Measurements from ENCODE around the gene YKT6.
"Not testable (repeated sequence)": the region's sequence is repeated elsewhere in the genome, so short reads cannot be mapped to it uniquely, and the experiment has no call there.

The YKT6 gene

GRCh38 chr7:44172352-44172751, 28.4 kb upstream of the YKT6 start:
- CTCF ChIA-PET, result interaction anchor here (0.7 to 1.3 kb wide), 2 partner anchors 29 to 68 kb away, joined by 3 read pairs; partner anchors contain the start of gene YKT6
- TF ChIP-seq, protein P1, sequence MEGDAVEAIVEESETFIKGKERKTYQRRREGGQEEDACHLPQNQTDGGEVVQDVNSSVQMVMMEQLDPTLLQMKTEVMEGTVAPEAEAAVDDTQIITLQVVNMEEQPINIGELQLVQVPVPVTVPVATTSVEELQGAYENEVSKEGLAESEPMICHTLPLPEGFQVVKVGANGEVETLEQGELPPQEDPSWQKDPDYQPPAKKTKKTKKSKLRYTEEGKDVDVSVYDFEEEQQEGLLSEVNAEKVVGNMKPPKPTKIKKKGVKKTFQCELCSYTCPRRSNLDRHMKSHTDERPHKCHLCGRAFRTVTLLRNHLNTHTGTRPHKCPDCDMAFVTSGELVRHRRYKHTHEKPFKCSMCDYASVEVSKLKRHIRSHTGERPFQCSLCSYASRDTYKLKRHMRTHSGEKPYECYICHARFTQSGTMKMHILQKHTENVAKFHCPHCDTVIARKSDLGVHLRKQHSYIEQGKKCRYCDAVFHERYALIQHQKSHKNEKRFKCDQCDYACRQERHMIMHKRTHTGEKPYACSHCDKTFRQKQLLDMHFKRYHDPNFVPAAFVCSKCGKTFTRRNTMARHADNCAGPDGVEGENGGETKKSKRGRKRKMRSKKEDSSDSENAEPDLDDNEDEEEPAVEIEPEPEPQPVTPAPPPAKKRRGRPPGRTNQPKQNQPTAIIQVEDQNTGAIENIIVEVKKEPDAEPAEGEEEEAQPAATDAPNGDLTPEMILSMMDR (IDR thresholded peaks at IDR 0.05; ENCODE audit: control extremely low read depth, extremely low read depth, low read depth, missing control alignments), result no peak
- POLR2A ChIA-PET, result no interaction called here
- DNase-seq (ENCODE audit: extremely low spot score), result no peak

- TF ChIP-seq, protein P1 (IDR thresholded peaks at IDR 0.05; ENCODE audit: control extremely low read depth, extremely low read depth, low read depth, missing control alignments), result no peak
- POLR2A ChIA-PET, result no interaction called here
- DNase-seq (ENCODE audit: extremely low spot score), result no peak
- CTCF ChIA-PET, result interaction anchor here (1.1 to 1.3 kb wide), 2 partner anchors 8 to 68 kb away, joined by 3 to 4 read pairs; no protein-coding TSS in a partner anchor
Measured at GRCh38 chr7:44172803-44173424, 27.9 kb upstream of the YKT6 start.

DNA sequence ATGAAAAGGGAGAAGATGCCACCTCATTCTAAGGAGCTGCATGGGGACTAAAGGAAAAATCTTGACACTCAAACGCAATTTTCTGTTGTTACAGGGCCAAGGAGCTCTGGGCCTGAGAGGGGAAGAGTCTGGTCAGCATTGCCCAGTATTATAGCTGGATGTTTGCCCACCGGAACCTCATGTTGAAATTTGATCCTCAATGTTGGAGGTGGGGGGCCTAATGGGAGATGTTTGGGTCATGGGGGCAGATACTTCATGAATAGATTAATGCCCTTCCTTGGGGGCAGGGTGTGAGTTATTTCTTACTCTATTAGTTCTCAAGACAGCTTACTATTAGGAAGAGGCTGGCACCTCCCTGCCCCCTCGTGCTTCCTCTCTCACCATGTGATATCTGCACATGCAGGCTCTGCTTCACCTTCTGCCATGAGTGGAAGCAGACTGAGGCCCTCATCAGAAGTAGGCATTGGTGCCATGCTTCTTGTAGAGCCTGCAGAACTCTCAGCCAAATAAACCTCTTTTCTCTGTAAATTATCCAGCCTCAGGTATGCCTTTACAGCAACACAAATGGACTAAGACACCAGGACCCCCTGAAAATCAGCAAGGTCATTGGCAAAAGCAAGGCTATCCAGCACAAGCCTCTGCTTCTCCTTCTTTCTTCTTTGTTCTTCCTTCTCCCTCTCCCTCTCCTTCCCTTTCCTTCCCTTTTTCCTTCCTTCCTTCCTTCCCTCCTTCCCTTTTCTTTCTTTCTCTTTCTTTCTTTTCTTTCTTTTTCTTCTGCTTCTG, 26.7 kb upstream of the YKT6 start:
- ChIA-PET CTCF (interaction anchor here (1.1 kb wide), 1 partner anchor 9 kb away, joined by 4 read pairs; no protein-coding TSS in a partner anchor), POLR2A (no interaction called here)
- DNase-seq (ENCODE audit: extremely low spot score), result no peak
- TF ChIP-seq, protein P1 (IDR thresholded peaks at IDR 0.05; ENCODE audit: control extremely low read depth, extremely low read depth, low read depth, missing control alignments), result no peak

DNA sequence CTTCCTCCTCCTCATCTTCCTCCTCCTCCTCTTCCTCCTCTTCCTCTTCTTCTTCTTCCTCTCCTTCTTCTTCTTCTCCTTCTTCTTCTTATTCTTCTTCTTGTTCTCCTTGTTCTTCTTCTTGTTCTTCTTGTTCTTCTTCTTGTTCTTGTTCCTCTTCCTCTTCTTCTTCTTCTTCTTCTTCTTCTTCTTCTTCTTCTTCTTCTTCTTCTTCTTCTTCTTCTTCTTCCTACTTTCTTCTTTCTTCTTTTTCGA, 26.2 kb upstream of the YKT6 start:
- CTCF ChIA-PET, result not testable (repeated sequence)

GRCh38 chr7:44175730-44176129, 25.0 kb upstream of the YKT6 start:
- ChIA-PET CTCF (interaction anchor here (0.9 to 1.5 kb wide), 2 partner anchors 11 to 14 kb away, joined by 4 read pairs; partner anchors contain the start of gene GCK), POLR2A (no interaction called here)
- DNase-seq (ENCODE audit: extremely low spot score), result no peak
- TF ChIP-seq, protein P1 (IDR thresholded peaks at IDR 0.05; ENCODE audit: control extremely low read depth, extremely low read depth, low read depth, missing control alignments), result no peak

More for the DNA sequence above, 26.2 kb upstream of the YKT6 start:
- POLR2A ChIA-PET; DNase-seq (ENCODE audit: extremely low spot score): not testable (repeated sequence)

DNA sequence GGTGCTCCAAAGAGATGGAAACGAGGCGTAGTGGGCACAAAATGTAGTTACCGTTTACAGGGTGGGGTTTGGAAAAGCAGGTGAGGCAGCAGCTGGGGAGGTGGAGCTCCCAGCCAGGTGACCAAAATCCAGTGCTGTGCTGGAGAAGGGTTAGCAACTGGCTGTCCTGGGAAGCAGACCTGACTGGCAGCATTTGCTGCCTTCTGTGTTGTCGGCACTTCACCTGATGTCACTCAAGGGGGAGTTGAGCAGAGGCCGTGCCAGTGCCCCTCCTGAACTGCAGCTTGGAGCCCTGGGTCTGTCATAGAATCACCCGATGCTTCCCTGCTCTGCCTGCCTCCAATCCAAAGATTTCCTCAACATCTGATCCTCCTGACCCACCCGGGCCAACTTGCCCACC, 24.3 kb upstream of the YKT6 start:
- CTCF ChIA-PET, result interaction anchor here (0.9 to 1.5 kb wide), 2 partner anchors 10 to 13 kb away, joined by 4 read pairs; partner anchors contain the start of gene GCK
- TF ChIP-seq, protein P1 (IDR thresholded peaks at IDR 0.05; ENCODE audit: control extremely low read depth, extremely low read depth, low read depth, missing control alignments), result no peak
- no peak for DNase-seq (ENCODE audit: extremely low spot score)
- POLR2A ChIA-PET, result no interaction called here

DNA sequence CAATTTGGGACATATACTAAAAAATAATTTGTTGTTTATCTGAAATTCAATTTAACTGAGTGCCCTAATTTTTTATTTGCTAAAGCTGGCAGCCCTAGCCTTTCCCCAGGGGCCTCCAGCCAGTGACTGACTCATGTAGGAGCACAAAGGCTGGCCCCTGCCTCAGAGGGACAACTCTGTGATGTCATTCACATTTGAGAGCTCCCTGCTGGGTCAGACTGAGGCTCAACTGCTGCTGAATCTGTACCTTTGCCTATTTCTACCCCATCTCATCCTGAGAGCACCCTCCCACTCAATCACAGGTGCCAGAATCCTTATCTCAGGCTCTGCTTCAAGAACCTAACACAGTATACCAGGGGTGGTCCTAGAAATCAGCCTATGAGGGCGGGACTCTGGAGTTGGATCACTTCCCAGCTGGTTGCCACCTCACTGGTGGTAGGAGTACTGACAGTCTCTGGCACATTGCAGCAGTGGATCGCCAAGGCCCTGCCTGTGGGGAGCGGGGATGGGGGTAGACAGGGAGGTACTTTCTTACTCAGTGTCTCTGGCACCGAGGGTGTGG, 23.1 kb upstream of the YKT6 start:
- no peak for DNase-seq (ENCODE audit: extremely low spot score)
- ChIA-PET CTCF (no interaction called here), POLR2A (no interaction called here)
- TF ChIP-seq, protein P1 (IDR thresholded peaks at IDR 0.05; ENCODE audit: control extremely low read depth, extremely low read depth, low read depth, missing control alignments), result no peak
